Stimulated activated CD4-positive, alpha-beta T cell treated with anti-CD3 and anti-CD28 coated beads, TNF-alpha, amount 100 ng/mL, for 4 hours (primary cell): ENCODE results near the gene ARPC1A.
"Not testable (repeated sequence)": the region's sequence is repeated elsewhere in the genome, so short reads cannot be mapped to it uniquely, and the experiment has no call there.

Source experiments
- DNase-seq, 3 experiments: peaks; one replicate each; pipeline ENCODE4 v3.0.0-alpha.2; 2020; ENCODE audit warnings: low read depth in 3 of 3

ARPC1A gene

GRCh38 chr7:99409192-99409572 lies 83.5 kb downstream of the ARPC1A start:
- no peak for DNase-seq

GRCh38 chr7:99409806-99410205 lies 84.1 kb downstream of the ARPC1A start:
- no peak for DNase-seq

- no peak for DNase-seq
These were observed 84.9 kb downstream of the ARPC1A start for GRCh38 chr7:99410635-99411034.

GRCh38 chr7:99415513-99416127 lies 89.9 kb downstream of the ARPC1A start:
- DNase-seq, result not testable (repeated sequence)
